ENCODE data around the gene GRIN2A. TPM values are rescaled to one million over a fixed set of nuclear protein-coding genes. Genes with fewer than 3 reads are reported as not detected.

The GRIN2A gene
- total RNA-seq, 2 donors from 2014 or later = 0.26 to 21.4 TPM

- H3K36me3 ChIP-seq (replicated peaks in 1 of 2; ENCODE audit: insufficient read depth in 1 of 2, low read depth in 2 of 2) = no peaks in the 10 kb centered on the region
- no peak overlapping the region for H3K4me3 ChIP-seq
- no peaks in the 10 kb centered on the region for H3K9me3 ChIP-seq
- peak; percentile 26 to 57 (median 38) for DNase-seq
- peaks cover 0 to 33% of the 10 kb centered on the region in 2 donors for H3K27me3 ChIP-seq
- peaks cover 28% of the 10 kb centered on the region for H3K4me1 ChIP-seq
- 2% methylated on average over 11 to 24 of the region's 24 CpGs for WGBS, 2 donors
- intact Hi-C loops (cut with DNase I) = loop anchor here (5.0 kb wide), 2 partner anchors 923 to 1018 kb away; no protein-coding TSS in a partner anchor
- no peak for ATAC-seq
- H3K27ac ChIP-seq = no peak overlapping the region
- TF ChIP-seq POLR2A (IDR thresholded peaks at IDR 0.05) (no peak), CTCF (IDR thresholded peaks at IDR 0.05) (peak in 4 of 7 experiments; percentile 21 to 34 (median 32))
These were observed 1.5 kb downstream of the GRIN2A start for GRCh38 chr16:10180771-10181163.

- TF ChIP-seq POLR2A (IDR thresholded peaks at IDR 0.05) (no peak), CTCF (IDR thresholded peaks at IDR 0.05) (no peak)
- H3K27ac ChIP-seq = no peak overlapping the region
- intact Hi-C loops (cut with DNase I) = loop anchor here (5.0 kb wide), 2 partner anchors 923 to 1018 kb away; no protein-coding TSS in a partner anchor
- WGBS, 2 donors = 22 to 32% methylated on average over 33 to 53 of the region's 53 CpGs
- no peak for DNase-seq
- no peaks in the 10 kb centered on the region for H3K9me3 ChIP-seq
- H3K4me1 ChIP-seq = peaks cover 28% of the 10 kb centered on the region
- no peaks in the 10 kb centered on the region for H3K36me3 ChIP-seq (replicated peaks in 1 of 2; ENCODE audit: insufficient read depth in 1 of 2, low read depth in 2 of 2)
- no peak overlapping the region for H3K4me3 ChIP-seq
- no peak for ATAC-seq
- H3K27me3 ChIP-seq = peaks cover 0 to 33% of the 10 kb centered on the region in 2 donors
These were observed 2.0 kb downstream of the GRIN2A start for GRCh38 chr16:10180042-10180770.

DNA sequence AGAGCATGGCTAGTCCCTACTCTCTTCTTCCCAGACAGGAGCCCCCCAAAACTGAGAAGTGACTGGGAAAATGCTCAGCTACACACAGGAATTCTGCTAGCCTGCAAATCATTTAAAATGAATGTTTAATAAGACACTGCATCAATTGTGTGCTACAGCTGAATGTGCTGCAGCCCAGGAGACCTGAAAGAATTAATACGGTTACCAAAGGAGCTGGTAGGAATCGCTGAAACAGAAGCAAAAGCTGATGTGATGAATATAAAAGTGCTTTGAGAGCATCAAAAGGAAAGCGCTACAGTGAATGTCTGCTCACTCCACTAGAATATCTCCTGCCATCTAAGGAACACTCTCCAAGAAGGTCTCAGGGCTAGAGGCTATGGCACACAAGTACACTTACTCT lies 3.7 kb downstream of the GRIN2A start:
- Histone ChIP-seq H3K27me3 (peaks cover 0 to 29% of the 10 kb centered on the region in 2 donors), H3K9me3 (no peaks in the 10 kb centered on the region), H3K4me1 (peaks cover 28% of the 10 kb centered on the region), H3K4me3 (no peak overlapping the region), H3K36me3 (replicated peaks in 1 of 2; ENCODE audit: insufficient read depth in 1 of 2, low read depth in 2 of 2) (no peaks in the 10 kb centered on the region), H3K27ac (no peak overlapping the region)
- DNase-seq = no peak
- ATAC-seq = no peak
- intact Hi-C loops (cut with DNase I) = no loop called here
- WGBS, 2 donors = 62 to 80% methylated on average over 3 of the region's 3 CpGs
- TF ChIP-seq CTCF (IDR thresholded peaks at IDR 0.05) (no peak), POLR2A (IDR thresholded peaks at IDR 0.05) (no peak)

- Histone ChIP-seq H3K27me3 (peaks cover 0 to 24% of the 10 kb centered on the region in 2 donors), H3K36me3 (replicated peaks in 1 of 2; ENCODE audit: insufficient read depth in 1 of 2, low read depth in 2 of 2) (no peaks in the 10 kb centered on the region), H3K4me3 (no peak overlapping the region), H3K9me3 (no peaks in the 10 kb centered on the region), H3K4me1 (peaks cover 26% of the 10 kb centered on the region), H3K27ac (no peak overlapping the region)
- no peak for TF ChIP-seq CTCF (IDR thresholded peaks at IDR 0.05)
- no peak for TF ChIP-seq POLR2A (IDR thresholded peaks at IDR 0.05)
- intact Hi-C loops (cut with DNase I) = no loop called here
- DNase-seq (no peak), ATAC-seq (no peak)
- 58 to 68% methylated on average over 2 of the region's 2 CpGs for WGBS, 2 donors
These were observed 4.1 kb downstream of the GRIN2A start for GRCh38 chr16:10178080-10178479.

Measured in body of pancreas (tissue), 4 donors.